GM18870 (cell line): ENCODE measurements around the gene PLCD1.
"Not testable (repeated sequence)": the region's sequence is repeated elsewhere in the genome, so short reads cannot be mapped to it uniquely, and the experiment has no call there.

Experiments
- ATAC-seq: cut with Tn5 transposase; IDR thresholded peaks from one replicate; pipeline ENCODE4 v1.9.1; 2021; ENCODE audit warnings: moderate library complexity; ENCODE audit not compliant: unreplicated experiment

PLCD1 gene

GRCh38 chr3:38029400-38030125, at the start of gene PLCD1:
Gene PLCD1 (minus strand): TSS chr3:38029642. CDS start chr3:38029539, 103 bp downstream.
- no peak for ATAC-seq

- ATAC-seq = not testable (repeated sequence)
These were observed 47.6 kb upstream of the PLCD1 start for GRCh38 chr3:38077073-38077472.

DNA sequence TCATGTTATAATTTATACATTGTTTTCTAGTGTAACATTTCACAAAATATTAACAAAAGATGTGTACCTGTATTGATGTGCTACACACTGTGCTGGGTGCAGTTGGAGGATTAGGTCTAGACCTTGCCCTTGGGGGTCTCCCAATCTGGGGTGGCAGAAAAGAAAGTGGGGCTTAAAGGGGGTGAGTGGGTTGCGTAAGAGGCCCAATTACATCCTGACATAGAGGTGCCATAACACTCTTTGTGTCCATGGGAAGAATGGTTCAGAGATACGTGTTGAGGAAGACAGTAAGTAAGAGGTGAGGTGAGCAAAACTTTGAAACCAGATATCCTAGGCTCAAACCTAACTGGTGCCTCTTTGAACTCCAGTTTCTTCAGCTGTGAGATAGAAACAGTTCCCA, 40.6 kb upstream of the PLCD1 start:
- ATAC-seq = no peak

DNA sequence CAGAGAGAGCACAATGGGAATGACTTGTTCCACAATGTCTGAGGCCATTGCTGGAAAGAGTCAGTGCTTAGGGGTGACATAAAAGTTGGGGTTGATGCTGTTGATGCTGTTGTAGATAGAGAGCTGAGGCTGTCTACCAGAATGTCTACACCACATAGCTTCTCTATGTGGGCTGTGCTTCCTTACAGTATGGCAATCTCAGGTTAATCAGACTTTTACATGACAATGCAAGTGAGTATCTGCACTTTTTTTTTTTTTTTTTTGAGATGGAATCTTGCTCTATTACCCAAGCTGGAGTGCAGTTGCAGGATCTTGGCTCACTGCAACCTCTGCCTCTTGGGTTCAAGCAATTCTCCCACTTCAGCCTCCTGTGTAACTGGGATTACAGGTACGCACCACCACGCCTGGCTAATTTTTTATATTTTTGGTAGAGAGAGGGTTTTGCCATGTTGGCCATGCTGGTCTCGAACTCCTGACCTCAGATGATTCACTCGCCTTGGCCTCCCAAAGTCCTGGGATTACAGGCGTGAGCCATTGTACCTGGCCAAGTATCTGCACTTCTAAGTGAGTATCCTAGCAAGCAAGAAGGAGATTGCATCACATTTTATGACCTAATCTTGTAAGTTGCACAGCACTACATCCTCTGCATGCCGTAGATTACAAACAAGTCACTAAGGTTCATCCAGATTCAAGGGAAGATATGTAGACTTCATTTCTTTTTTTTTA, 38.2 kb upstream of the PLCD1 start:
- no peak for ATAC-seq

DNA sequence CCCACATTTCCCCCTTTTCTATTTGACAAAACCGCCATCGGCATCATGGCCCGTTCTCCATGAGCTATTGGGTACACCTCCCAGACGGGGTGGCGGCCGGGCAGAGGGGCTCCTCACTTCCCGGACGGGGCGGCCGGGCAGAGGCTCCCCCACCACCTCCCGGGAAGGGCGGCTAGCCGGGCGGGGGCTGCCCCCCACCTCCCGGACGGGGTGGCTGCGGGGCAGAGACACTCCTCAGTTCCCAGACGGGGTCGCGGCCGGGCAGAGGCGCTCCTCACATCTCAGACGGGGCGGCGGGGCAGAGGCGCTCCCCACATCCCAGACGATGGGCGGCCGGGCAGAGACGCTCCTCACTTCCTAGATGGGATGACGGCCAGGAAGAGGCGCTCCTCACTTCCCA, 35.0 kb upstream of the PLCD1 start:
- not testable (repeated sequence) for ATAC-seq

DNA sequence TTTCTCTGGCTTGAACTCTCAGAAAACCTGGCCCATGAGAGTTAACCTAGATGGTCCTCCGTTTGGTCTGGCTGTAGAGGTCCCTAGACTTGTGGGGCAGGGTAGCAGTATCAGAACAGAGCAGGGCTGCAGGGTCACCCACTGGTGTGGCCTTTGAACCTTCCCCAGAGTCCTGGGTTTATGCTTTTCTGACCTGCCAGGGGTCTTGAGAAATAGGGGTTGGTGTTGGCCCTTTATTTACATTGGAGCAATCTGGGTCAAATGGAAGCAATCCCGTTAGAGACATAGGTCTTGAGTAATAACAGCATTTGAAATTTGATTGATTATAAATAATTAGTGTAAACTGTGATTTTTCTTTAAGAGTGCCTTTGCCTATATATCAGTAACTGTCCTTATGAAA, 33.4 kb upstream of the PLCD1 start:
- ATAC-seq = no peak

- ATAC-seq = no peak
These were observed 30.1 kb upstream of the PLCD1 start for GRCh38 chr3:38059591-38059990.

DNA sequence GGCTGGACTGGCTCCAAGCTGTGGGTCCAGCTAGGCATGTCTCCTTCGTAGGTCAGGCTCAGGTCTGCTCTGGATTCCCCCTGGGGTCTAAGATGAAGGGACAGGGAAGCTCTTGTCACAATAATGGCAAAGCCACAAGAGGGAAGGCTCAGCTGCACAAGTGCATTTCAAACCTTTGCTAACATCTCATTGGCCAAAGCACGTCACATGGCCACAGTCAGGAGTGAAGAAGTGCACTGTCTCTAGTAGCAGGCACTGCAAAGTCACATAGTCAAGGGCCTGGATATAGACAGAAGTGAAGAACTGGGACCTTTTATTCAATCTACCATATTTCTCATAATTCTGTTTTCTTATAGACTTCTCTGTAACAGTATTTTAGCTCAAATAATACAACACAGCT, 29.7 kb upstream of the PLCD1 start:
- no peak for ATAC-seq

GRCh38 chr3:38054499-38055001, 25.1 kb upstream of the PLCD1 start:
- ATAC-seq = peak; percentile 57

DNA sequence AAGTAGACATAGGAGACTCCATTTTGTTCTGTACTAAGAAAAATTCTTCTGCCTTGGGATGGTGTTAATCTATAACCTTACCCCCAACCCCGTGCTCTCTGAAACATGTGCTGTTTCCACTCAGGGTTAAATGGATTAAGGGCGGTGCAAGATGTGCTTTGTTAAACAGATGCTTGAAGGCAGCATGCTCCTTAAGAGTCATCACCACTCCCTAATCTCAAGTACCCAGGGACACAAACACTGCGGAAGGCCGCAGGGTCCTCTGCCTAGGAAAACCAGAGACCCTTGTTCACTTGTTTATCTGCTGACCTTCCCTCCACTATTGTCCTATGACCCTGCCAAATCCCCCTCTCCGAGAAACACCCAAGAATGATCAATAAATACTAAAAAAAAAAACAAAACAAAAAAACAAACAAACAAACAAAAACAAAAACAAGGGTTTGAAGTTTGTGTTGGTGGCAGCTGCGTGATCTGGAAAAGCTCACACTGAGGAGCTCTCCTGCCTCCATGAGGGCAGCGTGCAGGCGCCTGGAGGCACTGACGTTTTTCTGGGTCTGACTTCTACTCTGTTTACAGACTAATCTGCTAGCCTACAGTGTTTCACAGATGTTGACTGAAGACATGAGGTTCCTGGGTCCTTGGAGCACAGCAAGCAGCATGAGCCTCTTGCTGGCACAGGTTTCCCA, 24.5 kb upstream of the PLCD1 start:
- not testable (repeated sequence) for ATAC-seq

DNA sequence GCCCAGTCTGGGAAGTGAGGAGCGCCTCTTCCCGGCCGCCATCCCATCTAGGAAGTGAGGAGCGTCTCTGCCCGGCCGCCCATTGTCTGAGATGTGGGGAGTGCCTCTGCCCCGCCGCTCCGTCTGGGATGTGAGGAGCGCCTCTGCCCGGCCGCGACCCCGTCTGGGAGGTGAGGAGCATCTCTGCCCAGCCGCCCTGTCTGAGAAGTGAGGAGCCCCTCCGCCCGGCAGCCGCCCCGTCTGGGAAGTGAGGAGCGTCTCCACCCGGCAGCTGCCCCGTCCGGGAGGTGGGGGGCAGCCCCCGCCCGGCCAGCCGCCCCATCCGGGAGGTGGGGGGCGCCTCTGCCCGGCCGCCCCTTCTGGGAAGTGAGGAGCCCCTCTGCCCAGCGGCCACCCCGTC, 23.8 kb upstream of the PLCD1 start:
- not testable (repeated sequence) for ATAC-seq

DNA sequence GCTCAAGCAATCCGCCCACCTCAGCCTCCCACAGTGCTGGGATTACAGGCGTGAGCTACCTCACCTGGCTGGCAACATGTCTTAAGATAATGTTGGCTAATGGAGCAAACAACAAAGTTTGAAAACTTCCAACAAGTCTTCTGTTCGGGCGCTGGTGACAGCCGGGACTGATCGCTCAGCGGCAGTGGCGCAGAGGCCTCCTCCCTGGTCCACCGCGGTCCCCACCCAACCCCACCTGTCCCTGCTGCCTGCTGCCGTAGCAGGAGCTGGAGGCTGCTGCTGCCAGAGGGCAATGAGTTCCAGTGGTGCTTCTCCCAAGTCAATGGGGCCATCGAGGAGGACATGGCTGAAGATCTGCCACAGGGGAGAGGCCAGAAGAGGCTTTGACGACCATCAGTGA, 21.7 kb upstream of the PLCD1 start:
- ATAC-seq = no peak

- no peak for ATAC-seq
These were observed 20.1 kb upstream of the PLCD1 start for GRCh38 chr3:38049358-38050126.

DNA sequence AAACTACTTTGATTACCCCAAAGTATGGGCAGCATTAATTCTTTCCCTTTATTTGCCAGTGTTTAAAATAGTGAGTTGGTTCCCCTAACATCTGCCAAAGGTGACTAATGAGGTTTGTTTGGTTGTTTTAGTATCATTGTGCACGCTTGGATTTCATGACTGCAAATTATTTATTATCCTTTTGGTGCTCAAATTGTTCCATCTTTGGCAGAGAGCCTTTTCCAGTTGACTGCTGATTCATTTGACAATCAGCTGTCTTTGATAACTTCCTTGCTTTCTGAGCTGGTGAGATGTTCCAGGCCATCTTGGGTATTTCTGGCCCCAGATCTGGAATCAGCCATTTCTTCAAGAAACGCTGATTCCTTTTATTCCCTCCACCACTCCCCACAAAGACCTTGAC, 18.5 kb upstream of the PLCD1 start:
- ATAC-seq = no peak

DNA sequence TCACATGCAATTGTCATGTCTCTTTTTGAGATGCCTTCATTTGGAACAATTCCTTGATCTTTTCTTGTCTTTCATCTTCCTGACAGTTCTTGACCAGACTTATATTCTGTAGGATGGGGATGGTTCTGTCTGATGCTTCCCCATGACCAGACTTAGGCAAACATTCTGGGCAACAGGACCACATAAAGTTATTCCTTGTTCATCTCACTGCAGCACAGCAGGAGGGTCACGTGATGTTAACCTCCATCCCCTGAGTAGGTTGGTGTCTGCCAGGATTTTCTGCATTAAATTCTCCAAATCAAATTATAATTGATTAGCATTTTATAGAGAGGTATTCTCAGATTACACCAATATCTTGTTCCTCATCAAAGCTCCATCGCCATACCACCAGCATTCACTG, 17.4 kb upstream of the PLCD1 start:
- ATAC-seq = no peak

DNA sequence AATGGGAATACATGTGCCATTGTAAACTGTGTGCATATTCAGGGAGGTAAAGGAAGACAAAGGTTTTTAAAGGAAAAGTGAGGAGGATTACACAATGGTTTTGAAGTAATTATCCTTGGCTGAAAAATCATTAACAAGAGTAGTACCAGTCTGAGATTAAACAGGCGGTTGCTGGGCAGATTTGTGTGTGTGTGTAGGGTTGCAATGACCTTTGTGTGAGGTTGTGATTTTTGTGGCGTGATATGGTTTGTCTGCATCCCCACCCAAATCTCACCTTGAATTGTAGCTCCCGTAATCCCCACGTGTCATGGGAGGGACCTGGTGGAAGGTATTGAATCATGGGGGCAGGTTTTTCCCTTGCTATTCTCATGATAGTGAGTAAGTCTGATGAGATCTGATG, 16.6 kb upstream of the PLCD1 start:
- ATAC-seq = no peak

GRCh38 chr3:38043486-38043885, 14.0 kb upstream of the PLCD1 start:
- ATAC-seq = no peak

GRCh38 chr3:38040401-38040800, 11.0 kb upstream of the PLCD1 start:
- ATAC-seq = no peak

GRCh38 chr3:38039899-38040261, 10.4 kb upstream of the PLCD1 start:
- ATAC-seq = peak; percentile 32

DNA sequence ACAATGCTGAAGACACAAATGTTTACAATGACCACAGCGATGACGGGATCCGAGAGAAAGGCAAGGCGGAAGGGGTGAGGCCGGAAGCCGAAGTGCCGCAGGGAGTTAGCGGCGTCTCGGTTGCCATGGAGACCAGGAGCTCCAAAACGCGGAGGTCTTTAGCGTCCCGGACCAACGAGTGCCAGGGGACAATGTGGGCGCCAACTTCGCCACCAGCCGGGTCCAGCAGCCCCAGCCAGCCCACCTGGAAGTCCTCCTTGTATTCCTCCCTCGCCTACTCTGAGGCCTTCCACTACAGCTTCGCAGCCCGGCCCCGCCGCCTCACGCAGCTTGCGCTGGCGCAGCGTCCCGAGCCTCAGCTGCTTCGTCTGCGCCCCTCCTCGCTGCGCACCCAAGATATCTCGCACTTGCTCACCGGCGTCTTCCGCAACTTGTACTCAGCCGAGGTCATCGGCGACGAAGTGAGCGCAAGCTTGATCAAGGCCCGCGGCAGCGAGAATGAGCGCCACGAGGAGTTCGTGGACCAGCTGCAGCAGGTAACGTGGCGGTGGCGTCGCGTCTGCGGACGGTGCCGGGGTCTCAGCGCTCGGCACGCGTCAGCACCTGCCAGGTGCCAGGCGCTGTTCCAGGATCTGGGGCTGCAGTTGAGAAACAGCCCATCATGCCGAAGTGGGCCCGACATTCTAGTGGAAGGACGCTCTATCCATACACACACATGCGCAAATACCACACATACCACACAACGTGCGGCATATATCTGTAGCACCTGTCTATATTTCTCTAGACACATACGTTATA, 9.9 kb upstream of the PLCD1 start, which contains the start of gene DLEC1:
DLEC1 (plus strand) TSS at position 108 of the 798 bp plus-strand sequence; CDS start at position 126, 18 bp downstream.
- peak; percentile 68 for ATAC-seq
